WTC11 (cell line): ENCODE data around the gene GGNBP2. TPM values are rescaled to one million over a fixed set of nuclear protein-coding genes. Genes with fewer than 3 reads are reported as not detected.

ENCODE experiments used
- ATAC-seq: fragments of 200-7000 bp; cut with Tn5 transposase; 2 replicates; pipeline ENCODE4 v1.10.0; 2021; ENCODE audit warnings: mild to moderate bottlenecking, moderate library complexity
- CTCF ChIA-PET: fragments of 300-600 bp; sonication (Branson Sonifier 250); formaldehyde crosslinking; loops from one replicate; lab custom pipeline; 2021; ENCODE audit warnings: antibody characterized with exemption; lab: Charles Lee
- POLR2A ChIA-PET: fragments of 350-600 bp; sonication (Branson Sonifier 250); formaldehyde crosslinking; loops from one replicate; lab custom pipeline; 2021; ENCODE audit warnings: antibody characterized with exemption; lab: Charles Lee
- DNase-seq: peaks from one replicate; pipeline ENCODE4 v3.0.0; 2021; ENCODE audit warnings: low spot score
- H3K27ac Mint-ChIP-seq: 2 replicates; pipeline ENCODE4 v1.8.0; 2021; ENCODE audit warnings: mixed read lengths
- H3K27me3 Mint-ChIP-seq: 2 replicates; pipeline ENCODE4 v1.8.0; 2021; ENCODE audit warnings: low read depth, mild to moderate bottlenecking, moderate library complexity, mixed read lengths
- H3K36me3 Mint-ChIP-seq: 2 replicates; pipeline ENCODE4 v1.8.0; 2021; ENCODE audit warnings: mixed read lengths
- H3K4me1 Mint-ChIP-seq: 2 replicates; pipeline ENCODE4 v1.8.0; 2022; ENCODE audit warnings: mixed read lengths
- H3K4me3 Mint-ChIP-seq: 2 replicates; pipeline ENCODE4 v1.8.0; 2021; ENCODE audit warnings: mild to moderate bottlenecking, moderate library complexity, mixed read lengths
- H3K9me3 Mint-ChIP-seq: 2 replicates; pipeline ENCODE4 v1.8.0; 2021; ENCODE audit warnings: mixed read lengths
- ELF4 ChIP-seq: sonication (generic); formaldehyde crosslinking; IDR thresholded peaks from 2 replicates; pipeline ENCODE4 v1.8.1; 2022; ENCODE audit warnings: low read depth, mild to moderate bottlenecking, moderate library complexity, missing genetic modification reagents
- EMX1 ChIP-seq: fragments of 250-450 bp; sonication (Bioruptor Pico); IDR thresholded peaks from 2 replicates; pipeline ENCODE4 v1.8.0; 2021; ENCODE audit warnings: mild to moderate bottlenecking
- GABPB1 ChIP-seq: sonication (generic); formaldehyde crosslinking; IDR thresholded peaks from 2 replicates; pipeline ENCODE4 v1.8.1; 2023; ENCODE audit warnings: mild to moderate bottlenecking, missing genetic modification reagents
- GTF2I ChIP-seq: fragments of 250-450 bp; sonication (Bioruptor Pico); conservative IDR thresholded peaks from 2 replicates; pipeline ENCODE4 v1.4.0; 2021; ENCODE audit warnings: mild to moderate bottlenecking
- JUN ChIP-seq: sonication (generic); formaldehyde crosslinking; IDR thresholded peaks from 2 replicates; pipeline ENCODE4 v1.8.0; 2023; ENCODE audit warnings: mild to moderate bottlenecking, missing genetic modification reagents
- KAT7 ChIP-seq: sonication (generic); formaldehyde crosslinking; IDR thresholded peaks from 2 replicates; pipeline ENCODE4 v1.8.1; 2023; ENCODE audit warnings: missing genetic modification reagents, mild to moderate bottlenecking, borderline replicate concordance
- MXD4 ChIP-seq: fragments of 250-450 bp; sonication (Bioruptor Pico); IDR thresholded peaks from 2 replicates; pipeline ENCODE4 v1.8.0; 2021; ENCODE audit warnings: mild to moderate bottlenecking, moderate library complexity, borderline replicate concordance
- OVOL2 ChIP-seq: fragments of 250-450 bp; sonication (Bioruptor Pico); IDR thresholded peaks from 2 replicates; pipeline ENCODE4 v1.9.0; 2021; ENCODE audit warnings: mild to moderate bottlenecking, borderline replicate concordance
- ZNF121 ChIP-seq: sonication (generic); formaldehyde crosslinking; IDR thresholded peaks from 2 replicates; pipeline ENCODE4 v1.8.0; 2023; ENCODE audit warnings: missing genetic modification reagents
- total RNA-seq: library from RNA; stranded (reverse); gene quantifications from 3 replicates; pipeline ENCODE4 v1.2.3, GENCODE V29; 2021
- TF ChIP-seq, protein P1 (sequence below): sonication (generic); formaldehyde crosslinking; IDR thresholded peaks from 2 replicates; pipeline ENCODE4 v1.8.1; 2022; ENCODE audit warnings: low read depth, missing genetic modification reagents, borderline replicate concordance
- TF ChIP-seq, protein P2 (sequence below): fragments of 250-450 bp; sonication (Bioruptor Pico); IDR thresholded peaks from 2 replicates; pipeline ENCODE4 v1.9.0; 2021; ENCODE audit warnings: moderate library complexity, mild to moderate bottlenecking, inconsistent platforms, borderline replicate concordance
- TF ChIP-seq, protein P3 (sequence below): sonication (generic); formaldehyde crosslinking; IDR thresholded peaks from 2 replicates; pipeline ENCODE4 v1.8.0; 2022; ENCODE audit warnings: mild to moderate bottlenecking, missing genetic modification reagents
- TF ChIP-seq, protein P4 (sequence below): sonication (generic); formaldehyde crosslinking; IDR thresholded peaks from 2 replicates; pipeline ENCODE4 v1.8.0; 2022; ENCODE audit warnings: mild to moderate bottlenecking, missing genetic modification reagents
- TF ChIP-seq, protein P5 (sequence below): sonication (generic); formaldehyde crosslinking; IDR thresholded peaks from 2 replicates; pipeline ENCODE4 v1.8.0; 2022; ENCODE audit warnings: mild to moderate bottlenecking, missing genetic modification reagents
- TF ChIP-seq, protein P6 (sequence below): sonication (generic); formaldehyde crosslinking; IDR thresholded peaks from 2 replicates; pipeline ENCODE4 v1.8.1; 2023; ENCODE audit warnings: mild to moderate bottlenecking, missing genetic modification reagents
- TF ChIP-seq, protein P7 (sequence below): fragments of 200-600 bp; IDR thresholded peaks from 2 replicates; pipeline ENCODE4 v1.8.0; 2022; ENCODE audit warnings: antibody characterized with exemption

Gene GGNBP2
- total RNA-seq, 1 experiment from 2014 or later, result 49.6 TPM

DNA sequence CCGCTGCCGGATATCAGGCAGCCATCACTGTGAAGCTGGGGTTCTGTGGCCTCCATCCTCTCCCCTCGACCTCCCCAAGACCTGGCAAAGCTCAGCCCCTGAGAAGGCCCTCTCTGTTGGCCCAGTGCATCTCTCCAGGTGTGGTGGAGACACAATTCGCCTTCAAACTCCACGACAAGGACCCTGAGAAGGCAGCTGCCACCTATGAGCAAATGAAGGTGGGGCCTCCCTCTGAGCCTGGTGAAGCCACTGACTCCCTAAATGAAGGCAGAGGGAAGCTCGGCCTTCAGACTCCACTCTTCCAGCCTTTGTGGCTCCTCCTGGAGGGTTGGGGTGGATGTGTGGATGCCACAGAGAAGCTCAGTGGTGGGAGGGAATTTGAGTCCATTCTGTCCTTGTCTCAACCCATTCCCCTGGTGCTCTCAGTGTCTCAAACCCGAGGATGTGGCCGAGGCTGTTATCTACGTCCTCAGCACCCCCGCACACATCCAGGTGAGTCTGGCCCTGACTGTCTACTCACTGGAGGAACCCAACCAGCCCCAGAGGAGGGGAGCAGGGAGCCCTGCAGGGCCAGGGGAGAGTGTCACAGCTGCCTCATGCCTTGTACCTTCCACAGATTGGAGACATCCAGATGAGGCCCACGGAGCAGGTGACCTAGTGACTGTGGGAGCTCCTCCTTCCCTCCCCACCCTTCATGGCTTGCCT is 55.0 kb downstream of the GGNBP2 start (continued):
- TF ChIP-seq, protein P1, sequence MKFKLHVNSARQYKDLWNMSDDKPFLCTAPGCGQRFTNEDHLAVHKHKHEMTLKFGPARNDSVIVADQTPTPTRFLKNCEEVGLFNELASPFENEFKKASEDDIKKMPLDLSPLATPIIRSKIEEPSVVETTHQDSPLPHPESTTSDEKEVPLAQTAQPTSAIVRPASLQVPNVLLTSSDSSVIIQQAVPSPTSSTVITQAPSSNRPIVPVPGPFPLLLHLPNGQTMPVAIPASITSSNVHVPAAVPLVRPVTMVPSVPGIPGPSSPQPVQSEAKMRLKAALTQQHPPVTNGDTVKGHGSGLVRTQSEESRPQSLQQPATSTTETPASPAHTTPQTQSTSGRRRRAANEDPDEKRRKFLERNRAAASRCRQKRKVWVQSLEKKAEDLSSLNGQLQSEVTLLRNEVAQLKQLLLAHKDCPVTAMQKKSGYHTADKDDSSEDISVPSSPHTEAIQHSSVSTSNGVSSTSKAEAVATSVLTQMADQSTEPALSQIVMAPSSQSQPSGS (CRISPR knock-in tag), result no peak
- no peak for TF ChIP-seq JUN (CRISPR knock-in tag)

DNA sequence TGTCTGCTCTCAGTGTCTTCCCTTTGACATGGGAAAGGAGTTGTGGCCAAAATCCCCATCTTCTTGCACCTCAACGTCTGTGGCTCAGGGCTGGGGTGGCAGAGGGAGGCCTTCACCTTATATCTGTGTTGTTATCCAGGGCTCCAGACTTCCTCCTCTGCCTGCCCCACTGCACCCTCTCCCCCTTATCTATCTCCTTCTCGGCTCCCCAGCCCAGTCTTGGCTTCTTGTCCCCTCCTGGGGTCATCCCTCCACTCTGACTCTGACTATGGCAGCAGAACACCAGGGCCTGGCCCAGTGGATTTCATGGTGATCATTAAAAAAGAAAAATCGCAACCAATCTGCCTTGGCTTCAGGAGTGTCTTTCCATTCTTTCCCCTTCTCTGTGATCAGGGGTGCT is 55.7 kb downstream of the GGNBP2 start:
- Mint-ChIP-seq H3K27ac (peak overlapping the region; percentile 90), H3K4me3 (peak overlapping the region; percentile 84), H3K4me1 (peaks cover 24% of the 10 kb centered on the region), H3K36me3 (peaks cover 8% of the 10 kb centered on the region; the same call in 1 of the 2 replicates), H3K9me3 (no peaks in the 10 kb centered on the region), H3K27me3 (no peaks in the 10 kb centered on the region)
- ChIA-PET CTCF (interaction anchor here (0.7 to 4.5 kb wide), 5 partner anchors 8 to 639 kb away, joined by 3 to 58 read pairs (median 15); partner anchors contain the start of gene DHRS11), POLR2A (interaction anchor here (0.8 to 3.2 kb wide), 5 partner anchors 8 to 57 kb away, joined by 3 to 22 read pairs (median 3); partner anchors contain the start of gene DHRS11)
- no peak for ATAC-seq
- no peak for TF ChIP-seq EMX1 (CRISPR knock-in tag)
- TF ChIP-seq OVOL2, result no peak
- TF ChIP-seq, protein P2, sequence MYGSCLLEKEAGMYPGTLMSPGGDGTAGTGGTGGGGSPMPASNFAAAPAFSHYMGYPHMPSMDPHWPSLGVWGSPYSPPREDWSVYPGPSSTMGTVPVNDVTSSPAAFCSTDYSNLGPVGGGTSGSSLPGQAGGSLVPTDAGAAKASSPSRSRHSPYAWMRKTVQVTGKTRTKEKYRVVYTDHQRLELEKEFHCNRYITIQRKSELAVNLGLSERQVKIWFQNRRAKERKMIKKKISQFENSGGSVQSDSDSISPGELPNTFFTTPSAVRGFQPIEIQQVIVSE (CRISPR knock-in tag), result no peak
- TF ChIP-seq GTF2I, result no peak
- TF ChIP-seq, protein P3, sequence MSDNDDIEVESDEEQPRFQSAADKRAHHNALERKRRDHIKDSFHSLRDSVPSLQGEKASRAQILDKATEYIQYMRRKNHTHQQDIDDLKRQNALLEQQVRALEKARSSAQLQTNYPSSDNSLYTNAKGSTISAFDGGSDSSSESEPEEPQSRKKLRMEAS (CRISPR knock-in tag), result no peak
- TF ChIP-seq ZNF121 (CRISPR knock-in tag), result no peak
- TF ChIP-seq ELF4 (CRISPR knock-in tag), result no peak
- TF ChIP-seq, protein P4, sequence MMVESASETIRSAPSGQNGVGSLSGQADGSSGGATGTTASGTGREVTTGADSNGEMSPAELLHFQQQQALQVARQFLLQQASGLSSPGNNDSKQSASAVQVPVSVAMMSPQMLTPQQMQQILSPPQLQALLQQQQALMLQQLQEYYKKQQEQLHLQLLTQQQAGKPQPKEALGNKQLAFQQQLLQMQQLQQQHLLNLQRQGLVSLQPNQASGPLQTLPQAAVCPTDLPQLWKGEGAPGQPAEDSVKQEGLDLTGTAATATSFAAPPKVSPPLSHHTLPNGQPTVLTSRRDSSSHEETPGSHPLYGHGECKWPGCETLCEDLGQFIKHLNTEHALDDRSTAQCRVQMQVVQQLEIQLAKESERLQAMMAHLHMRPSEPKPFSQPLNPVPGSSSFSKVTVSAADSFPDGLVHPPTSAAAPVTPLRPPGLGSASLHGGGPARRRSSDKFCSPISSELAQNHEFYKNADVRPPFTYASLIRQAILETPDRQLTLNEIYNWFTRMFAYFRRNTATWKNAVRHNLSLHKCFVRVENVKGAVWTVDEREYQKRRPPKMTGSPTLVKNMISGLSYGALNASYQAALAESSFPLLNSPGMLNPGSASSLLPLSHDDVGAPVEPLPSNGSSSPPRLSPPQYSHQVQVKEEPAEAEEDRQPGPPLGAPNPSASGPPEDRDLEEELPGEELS (CRISPR knock-in tag), result no peak
- DNase-seq, result no peak

DNA sequence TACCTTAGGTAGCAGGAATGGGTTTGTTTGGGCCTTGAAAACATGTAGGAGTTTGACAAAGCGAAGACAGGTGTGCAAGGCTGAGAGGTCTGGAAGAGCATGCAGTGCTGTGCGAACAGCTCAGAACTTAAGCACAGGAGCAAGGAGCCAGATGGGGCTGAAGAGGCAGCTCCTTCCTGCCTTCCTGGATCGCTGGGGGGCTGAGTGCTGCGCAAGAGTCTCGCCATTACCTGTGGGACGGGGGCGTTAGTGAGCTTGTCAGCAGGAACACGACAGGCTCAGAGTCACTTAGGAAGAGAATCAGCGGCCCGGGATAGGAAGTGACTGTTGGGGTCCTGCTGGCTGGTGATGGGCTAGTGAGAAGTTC is 56.2 kb downstream of the GGNBP2 start:
- Mint-ChIP-seq H3K27me3 (no peaks in the 10 kb centered on the region), H3K36me3 (peaks cover 7% of the 10 kb centered on the region; the same call in 1 of the 2 replicates), H3K4me1 (peaks cover 27% of the 10 kb centered on the region), H3K9me3 (no peaks in the 10 kb centered on the region), H3K4me3 (peak overlapping the region; percentile 84), H3K27ac (peak overlapping the region; percentile 90)
- CTCF ChIA-PET, result interaction anchor here (0.6 to 4.5 kb wide), 18 partner anchors 8 to 1244 kb away, joined by 3 to 87 read pairs (median 5); partner anchors contain the start of gene DHRS11
- ATAC-seq (peak; percentile 59), DNase-seq (no peak)
- peak; percentile 11; the same call in 1 of the 2 replicates for TF ChIP-seq KAT7
- TF ChIP-seq, protein P5, sequence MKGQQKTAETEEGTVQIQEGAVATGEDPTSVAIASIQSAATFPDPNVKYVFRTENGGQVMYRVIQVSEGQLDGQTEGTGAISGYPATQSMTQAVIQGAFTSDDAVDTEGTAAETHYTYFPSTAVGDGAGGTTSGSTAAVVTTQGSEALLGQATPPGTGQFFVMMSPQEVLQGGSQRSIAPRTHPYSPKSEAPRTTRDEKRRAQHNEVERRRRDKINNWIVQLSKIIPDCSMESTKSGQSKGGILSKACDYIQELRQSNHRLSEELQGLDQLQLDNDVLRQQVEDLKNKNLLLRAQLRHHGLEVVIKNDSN (CRISPR knock-in tag), result no peak
- POLR2A ChIA-PET, result interaction anchor here (0.5 to 3.2 kb wide), 8 partner anchors 8 to 626 kb away, joined by 3 to 22 read pairs (median 3); partner anchors contain the start of gene DHRS11

DNA sequence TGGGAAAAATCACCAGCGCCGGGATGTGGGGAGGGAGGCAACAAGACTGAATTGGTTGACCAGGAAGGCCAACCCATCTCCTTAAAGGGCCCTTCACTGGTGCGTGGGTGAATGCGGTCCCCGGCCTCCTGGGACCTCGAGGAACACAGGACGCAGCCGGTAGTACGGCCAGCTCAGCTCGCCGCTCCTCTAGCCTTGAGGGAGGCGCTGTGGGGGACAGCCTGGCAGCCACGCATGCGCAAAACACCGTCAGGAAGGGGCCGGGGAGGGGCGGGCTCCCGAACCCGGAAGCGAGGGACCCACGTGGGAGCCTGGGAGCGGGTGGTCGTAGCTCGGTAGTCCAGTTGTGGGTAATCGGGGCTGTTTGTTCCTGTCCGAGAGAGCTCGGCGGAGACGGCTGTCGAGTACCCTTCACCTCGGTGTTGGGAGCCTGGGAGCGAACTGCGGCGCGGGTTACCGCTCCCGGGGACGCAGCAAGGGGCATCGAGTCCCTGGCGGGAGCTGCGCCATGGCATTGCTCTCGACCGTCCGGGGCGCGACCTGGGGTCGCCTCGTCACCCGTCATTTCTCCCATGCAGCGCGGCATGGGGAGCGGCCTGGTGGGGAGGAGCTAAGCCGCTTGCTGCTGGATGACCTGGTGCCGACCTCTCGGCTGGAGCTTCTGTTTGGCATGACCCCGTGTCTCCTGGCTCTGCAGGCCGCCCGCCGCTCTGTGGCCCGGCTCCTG is 56.7 kb downstream of the GGNBP2 start, which contains the start of gene MRM1:
Gene MRM1, plus strand, starts transcription at position 281 of the 727 bp plus-strand sequence. Its CDS starts 228 bp downstream, at position 509.
- H3K4me3 Mint-ChIP-seq, result peak within 1 kb of the TSS; percentile 84
- no peaks in the 10 kb centered on the region for H3K27me3 Mint-ChIP-seq
- DNase-seq (peak; percentile 93), ATAC-seq (peak; percentile 83)
- ChIA-PET POLR2A (interaction anchor here (0.5 to 3.2 kb wide), 9 partner anchors 9 to 626 kb away, joined by 3 to 22 read pairs (median 3); partner anchors contain the start of gene DHRS11), CTCF (interaction anchor here (0.6 to 4.5 kb wide), 23 partner anchors 9 to 1243 kb away, joined by 3 to 87 read pairs (median 5); partner anchors contain the start of gene DHRS11)
- H3K4me1 Mint-ChIP-seq, result peaks cover 27% of the 10 kb centered on the region
- peaks cover 7% of the 10 kb centered on the region; the same call in 1 of the 2 replicates for H3K36me3 Mint-ChIP-seq
- peak within 1 kb of the TSS; percentile 90 for H3K27ac Mint-ChIP-seq
- H3K9me3 Mint-ChIP-seq, result no peaks in the 10 kb centered on the region
- TF ChIP-seq GABPB1 (CRISPR knock-in tag) (peak; percentile 41; the same call in 1 of the 2 replicates), MXD4 (no peak), GTF2I (no peak), JUN (CRISPR knock-in tag) (peak; percentile 43; the same call in 1 of the 2 replicates)
- TF ChIP-seq, protein P6, sequence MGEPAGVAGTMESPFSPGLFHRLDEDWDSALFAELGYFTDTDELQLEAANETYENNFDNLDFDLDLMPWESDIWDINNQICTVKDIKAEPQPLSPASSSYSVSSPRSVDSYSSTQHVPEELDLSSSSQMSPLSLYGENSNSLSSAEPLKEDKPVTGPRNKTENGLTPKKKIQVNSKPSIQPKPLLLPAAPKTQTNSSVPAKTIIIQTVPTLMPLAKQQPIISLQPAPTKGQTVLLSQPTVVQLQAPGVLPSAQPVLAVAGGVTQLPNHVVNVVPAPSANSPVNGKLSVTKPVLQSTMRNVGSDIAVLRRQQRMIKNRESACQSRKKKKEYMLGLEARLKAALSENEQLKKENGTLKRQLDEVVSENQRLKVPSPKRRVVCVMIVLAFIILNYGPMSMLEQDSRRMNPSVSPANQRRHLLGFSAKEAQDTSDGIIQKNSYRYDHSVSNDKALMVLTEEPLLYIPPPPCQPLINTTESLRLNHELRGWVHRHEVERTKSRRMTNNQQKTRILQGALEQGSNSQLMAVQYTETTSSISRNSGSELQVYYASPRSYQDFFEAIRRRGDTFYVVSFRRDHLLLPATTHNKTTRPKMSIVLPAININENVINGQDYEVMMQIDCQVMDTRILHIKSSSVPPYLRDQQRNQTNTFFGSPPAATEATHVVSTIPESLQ (CRISPR knock-in tag), result no peak
- TF ChIP-seq, protein P7, sequence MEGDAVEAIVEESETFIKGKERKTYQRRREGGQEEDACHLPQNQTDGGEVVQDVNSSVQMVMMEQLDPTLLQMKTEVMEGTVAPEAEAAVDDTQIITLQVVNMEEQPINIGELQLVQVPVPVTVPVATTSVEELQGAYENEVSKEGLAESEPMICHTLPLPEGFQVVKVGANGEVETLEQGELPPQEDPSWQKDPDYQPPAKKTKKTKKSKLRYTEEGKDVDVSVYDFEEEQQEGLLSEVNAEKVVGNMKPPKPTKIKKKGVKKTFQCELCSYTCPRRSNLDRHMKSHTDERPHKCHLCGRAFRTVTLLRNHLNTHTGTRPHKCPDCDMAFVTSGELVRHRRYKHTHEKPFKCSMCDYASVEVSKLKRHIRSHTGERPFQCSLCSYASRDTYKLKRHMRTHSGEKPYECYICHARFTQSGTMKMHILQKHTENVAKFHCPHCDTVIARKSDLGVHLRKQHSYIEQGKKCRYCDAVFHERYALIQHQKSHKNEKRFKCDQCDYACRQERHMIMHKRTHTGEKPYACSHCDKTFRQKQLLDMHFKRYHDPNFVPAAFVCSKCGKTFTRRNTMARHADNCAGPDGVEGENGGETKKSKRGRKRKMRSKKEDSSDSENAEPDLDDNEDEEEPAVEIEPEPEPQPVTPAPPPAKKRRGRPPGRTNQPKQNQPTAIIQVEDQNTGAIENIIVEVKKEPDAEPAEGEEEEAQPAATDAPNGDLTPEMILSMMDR, result no peak
